HCT116 (cell line): ENCODE measurements around the gene RNF113B. TPM values are rescaled to one million over a fixed set of nuclear protein-coding genes. Genes with fewer than 3 reads are reported as not detected.

ENCODE experiments used
- ATAC-seq: fragments of 200-7000 bp; cut with Tn5 transposase; 2 replicates; pipeline ENCODE4 v1.9.1; 2020; ENCODE audit warnings: mild to moderate bottlenecking, moderate library complexity
- BruUV-seq: library from RNA; stranded (reverse); fragments of 400-500 nt; replicated peaks from 2 replicates; lab custom pipeline; 2021; lab: Mats Ljungman, UMichigan
- CTCF ChIA-PET: fragments of 300-600 bp; sonication (Branson Sonifier 250); formaldehyde crosslinking; loops from one replicate; lab custom pipeline; 2021; ENCODE audit warnings: antibody characterized with exemption; lab: Charles Lee
- POLR2A ChIA-PET: fragments of 300-600, 350-600 bp; sonication (Branson Sonifier 250); formaldehyde crosslinking; loops from one replicate; lab custom pipeline; 2021; ENCODE audit warnings: antibody characterized with exemption; lab: Charles Lee
- RAD21 ChIA-PET, 2 experiments: fragments of 300-600 bp; sonication (Branson Sonifier 250); formaldehyde crosslinking; loops; one replicate each; lab custom pipeline; 2023; ENCODE audit warnings: low total read pairs in 2 of 2; ENCODE audit not compliant: uncharacterized antibody in 2 of 2, unreplicated experiment in 2 of 2, low non-redundant PET in 1 of 2; lab: Charles Lee
- DNase-seq: peaks from one replicate; pipeline ENCODE4 v3.0.0-alpha.2; 2010; ENCODE audit warnings: low read depth, low spot score
- H2AFZ ChIP-seq: fragments of 200-600 bp; shearing (Covaris generic), sonication (generic); 2 replicates; pipeline ENCODE4 v1.6.1; 2017; ENCODE audit warnings: low read depth, mixed run types, mixed read lengths, antibody characterized with exemption, low read length; ENCODE audit not compliant: poor library complexity, severe bottlenecking
- H3K27ac ChIP-seq: 2 replicates; pipeline ENCODE4 v1.5.1; 2012; ENCODE audit warnings: low read depth, low read length
- H3K27me3 ChIP-seq: fragments of 200-600 bp; sonication (generic); 2 replicates; pipeline ENCODE4 v1.6.1; 2016; ENCODE audit warnings: mixed run types, low read length, mixed read lengths; ENCODE audit not compliant: insufficient read depth
- H3K36me3 ChIP-seq, 2 experiments: fragments of 200-500 bp in 1 of 2; fragments of 200-600 bp in 1 of 2; sonication (Bioruptor generic) in 1 of 2; sonication (generic) in 1 of 2; 2 replicates each; pipeline versions ENCODE4 v1.5.1 to v1.6.1; 2014 to 2016; ENCODE audit warnings: low read length in 2 of 2, inconsistent platforms in 1 of 2, mixed read lengths in 1 of 2, mixed run types in 1 of 2; ENCODE audit not compliant: insufficient read depth in 2 of 2, control insufficient read depth in 1 of 2
- H3K4me1 ChIP-seq, 2 experiments: fragments of 200-600 bp in 1 of 2; sonication (generic) in 1 of 2; 2 replicates each; pipeline versions ENCODE4 v1.5.1 to v1.6.1; 2012 to 2017; ENCODE audit warnings: low read length in 2 of 2, inconsistent platforms in 1 of 2, mild to moderate bottlenecking in 1 of 2, mixed read lengths in 1 of 2, mixed run types in 1 of 2, moderate library complexity in 1 of 2; ENCODE audit not compliant: insufficient read depth in 2 of 2, control insufficient read depth in 1 of 2
- H3K4me2 ChIP-seq: fragments of 200-600 bp; sonication (generic); 2 replicates; pipeline ENCODE4 v1.6.1; 2017; ENCODE audit warnings: mixed run types, low read length, mixed read lengths
- H3K4me3 ChIP-seq, 2 experiments: fragments of 200-600 bp in 1 of 2; sonication (generic) in 1 of 2; replicated peaks in 1 of 2; 2 replicates each; pipeline ENCODE4 v1.5.1; 2011 to 2016; ENCODE audit warnings: low read length in 2 of 2, control low read depth in 1 of 2, low read depth in 1 of 2, mild to moderate bottlenecking in 1 of 2, mixed read lengths in 1 of 2, mixed run types in 1 of 2
- H3K79me2 ChIP-seq: fragments of 200-600 bp; sonication (generic); 2 replicates; pipeline ENCODE4 v1.6.1; 2017; ENCODE audit warnings: mild to moderate bottlenecking, mixed run types, low read length, moderate library complexity, mixed read lengths; ENCODE audit not compliant: insufficient read depth
- H3K9ac ChIP-seq: fragments of 200-600 bp; sonication (generic); 2 replicates; pipeline ENCODE4 v1.6.1; 2016; ENCODE audit warnings: low read length, mixed read lengths
- H3K9me2 ChIP-seq: fragments of 200-600 bp; sonication (generic), shearing (Covaris generic); 2 replicates; pipeline ENCODE4 v1.6.1; 2017; ENCODE audit warnings: mixed run types, mild to moderate bottlenecking, moderate library complexity; ENCODE audit not compliant: insufficient read depth
- H3K9me3 ChIP-seq, 2 experiments: fragments of 200-500 bp in 1 of 2; fragments of 200-600 bp in 1 of 2; sonication (Bioruptor generic) in 1 of 2; sonication (generic) in 1 of 2; 2 replicates each; pipeline ENCODE4 v1.6.1; 2014 to 2017; ENCODE audit warnings: low read length in 2 of 2, mixed read lengths in 2 of 2, inconsistent platforms in 1 of 2, low read depth in 1 of 2, mild to moderate bottlenecking in 1 of 2, mixed run types in 1 of 2, moderate library complexity in 1 of 2; ENCODE audit not compliant: control insufficient read depth in 1 of 2, insufficient read depth in 1 of 2
- H4K20me1 ChIP-seq: fragments of 200-600 bp; sonication (generic), shearing (Covaris generic); 2 replicates; pipeline ENCODE4 v1.6.1; 2017; ENCODE audit warnings: mixed run types, mild to moderate bottlenecking, moderate library complexity; ENCODE audit not compliant: insufficient read depth
- CBX3 ChIP-seq: IDR thresholded peaks from 2 replicates; pipeline ENCODE4 v1.6.1; 2012; ENCODE audit warnings: low read depth
- CEBPB ChIP-seq: IDR thresholded peaks from 2 replicates; pipeline ENCODE4 v1.6.1; 2012; ENCODE audit warnings: low read depth
- EGR1 ChIP-seq: IDR thresholded peaks from 2 replicates; pipeline ENCODE4 v1.6.1; 2012; ENCODE audit warnings: low read depth
- ELF1 ChIP-seq: IDR thresholded peaks from 2 replicates; pipeline ENCODE4 v1.6.1; 2012; ENCODE audit warnings: low read depth, borderline replicate concordance
- FOSL1 ChIP-seq: IDR thresholded peaks from 2 replicates; pipeline ENCODE4 v1.6.1; 2012; ENCODE audit warnings: low read depth
- JUND ChIP-seq: IDR thresholded peaks from 2 replicates; pipeline ENCODE4 v1.6.1; 2012
- POLR2A ChIP-seq: IDR thresholded peaks from 2 replicates; pipeline ENCODE4 v1.7.0; 2011; ENCODE audit warnings: borderline replicate concordance; ENCODE audit not compliant: insufficient read depth, insufficient read length; ENCODE audit errors: extremely low read depth
- POLR2AphosphoS5 ChIP-seq: IDR thresholded peaks from 2 replicates; pipeline ENCODE4 v1.6.1; 2011; ENCODE audit warnings: mild to moderate bottlenecking, low read depth, low read length, moderate library complexity
- RAD21 ChIP-seq: IDR thresholded peaks from 2 replicates; pipeline ENCODE4 v1.6.1; 2012; ENCODE audit warnings: low read depth, mild to moderate bottlenecking
- REST ChIP-seq: IDR thresholded peaks from 2 replicates; pipeline ENCODE4 v1.6.1; 2012; ENCODE audit warnings: low read depth
- SP1 ChIP-seq: IDR thresholded peaks from 2 replicates; pipeline ENCODE4 v1.6.1; 2012; ENCODE audit warnings: low read depth
- SRF ChIP-seq: IDR thresholded peaks from 2 replicates; pipeline ENCODE4 v1.6.1; 2012; ENCODE audit warnings: low read depth
- ZNF274 ChIP-seq: fragments of 200-500 bp; sonication (Bioruptor generic); IDR thresholded peaks from 2 replicates; pipeline ENCODE4 v1.6.1; 2014; ENCODE audit warnings: mild to moderate bottlenecking, low read depth, low read length, inconsistent platforms
- intact Hi-C: fragments of 100-400 bp; cut with micrococcal nuclease; formaldehyde crosslinking; loops from 2 replicates; pipeline ENCODE4 v1.10.0; 2022
- total RNA-seq: library from RNA; stranded (reverse); gene quantifications from one replicate; pipeline ENCODE4 v1.2.1, GENCODE V29; 2021; ENCODE audit not compliant: unreplicated experiment
- TF ChIP-seq, protein P1 (sequence below): IDR thresholded peaks from 2 replicates; pipeline ENCODE4 v1.6.1; 2012
- TF ChIP-seq, protein P2 (sequence below): IDR thresholded peaks from 2 replicates; pipeline ENCODE4 v1.6.1; 2012
- TF ChIP-seq, protein P3 (sequence below): IDR thresholded peaks from 2 replicates; pipeline ENCODE4 v1.6.1; 2011; ENCODE audit warnings: mild to moderate bottlenecking, low read length, moderate library complexity; ENCODE audit not compliant: insufficient replicate concordance; ENCODE audit errors: extremely low read depth

The RNF113B gene
- total RNA-seq, 1 experiment from 2014 or later, result not detected

- H3K36me3 ChIP-seq, result no peaks in the 10 kb centered on the region
- H4K20me1 ChIP-seq, result no peaks in the 10 kb centered on the region
- H3K9me3 ChIP-seq, result no peaks in the 10 kb centered on the region
- ChIA-PET POLR2A (no interaction called here), RAD21 (no interaction called here)
- no peaks in the 10 kb centered on the region for H3K9me2 ChIP-seq
- DNase-seq, result no peak
- no TSS peak for BruUV-seq
- no peak overlapping the region for H3K27ac ChIP-seq
- H3K79me2 ChIP-seq, result no peaks in the 10 kb centered on the region
- H3K4me3 ChIP-seq, result no peak overlapping the region
- H3K4me1 ChIP-seq, result no peaks in the 10 kb centered on the region; a peak in 1 of 4 replicates
- intact Hi-C loops, result no loop called here
- TF ChIP-seq POLR2AphosphoS5, result no peak
- no peak for TF ChIP-seq RAD21
- TF ChIP-seq ZNF274, result no peak
- no peak for TF ChIP-seq JUND
- TF ChIP-seq, all 23 proteins: peak for 0
- Histone ChIP-seq H3K9ac (no peak overlapping the region), H3K27me3 (no peaks in the 10 kb centered on the region), H3K4me2 (no peak overlapping the region), H2AFZ (no peak overlapping the region)
- CTCF ChIA-PET, result no interaction called here
- ATAC-seq, result no peak
Measured at GRCh38 chr13:98184792-98185191, 7.7 kb upstream of the RNF113B start.

GRCh38 chr13:98182589-98182988 lies 5.5 kb upstream of the RNF113B start:
- ATAC-seq (no peak), DNase-seq (no peak)
- H3K9me2 ChIP-seq, result no peaks in the 10 kb centered on the region
- H3K27ac ChIP-seq, result no peak overlapping the region
- H3K27me3 ChIP-seq, result no peaks in the 10 kb centered on the region
- BruUV-seq, result no TSS peak
- ChIA-PET CTCF (no interaction called here), POLR2A (no interaction called here), RAD21 (no interaction called here)
- no peak overlapping the region for H3K9ac ChIP-seq
- no peaks in the 10 kb centered on the region for H3K9me3 ChIP-seq
- H3K79me2 ChIP-seq, result no peaks in the 10 kb centered on the region
- H3K36me3 ChIP-seq, result no peaks in the 10 kb centered on the region
- H3K4me2 ChIP-seq, result no peak overlapping the region
- intact Hi-C loops, result no loop called here
- no peaks in the 10 kb centered on the region; a peak in 1 of 4 replicates for H3K4me1 ChIP-seq
- H2AFZ ChIP-seq, result no peak overlapping the region
- no peaks in the 10 kb centered on the region for H4K20me1 ChIP-seq
- H3K4me3 ChIP-seq, result no peak overlapping the region
- TF ChIP-seq, protein P1, sequence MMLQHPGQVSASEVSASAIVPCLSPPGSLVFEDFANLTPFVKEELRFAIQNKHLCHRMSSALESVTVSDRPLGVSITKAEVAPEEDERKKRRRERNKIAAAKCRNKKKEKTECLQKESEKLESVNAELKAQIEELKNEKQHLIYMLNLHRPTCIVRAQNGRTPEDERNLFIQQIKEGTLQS, result no peak
- TF ChIP-seq JUND, result no peak
- TF ChIP-seq, protein P2, sequence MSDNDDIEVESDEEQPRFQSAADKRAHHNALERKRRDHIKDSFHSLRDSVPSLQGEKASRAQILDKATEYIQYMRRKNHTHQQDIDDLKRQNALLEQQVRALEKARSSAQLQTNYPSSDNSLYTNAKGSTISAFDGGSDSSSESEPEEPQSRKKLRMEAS, result no peak
- no peak for TF ChIP-seq REST
- TF ChIP-seq FOSL1, result no peak
- TF ChIP-seq SP1, result no peak
- no peak for TF ChIP-seq ELF1
- no peak for TF ChIP-seq RAD21
- TF ChIP-seq CBX3, result no peak
- TF ChIP-seq SRF, result no peak
- TF ChIP-seq, protein P3, sequence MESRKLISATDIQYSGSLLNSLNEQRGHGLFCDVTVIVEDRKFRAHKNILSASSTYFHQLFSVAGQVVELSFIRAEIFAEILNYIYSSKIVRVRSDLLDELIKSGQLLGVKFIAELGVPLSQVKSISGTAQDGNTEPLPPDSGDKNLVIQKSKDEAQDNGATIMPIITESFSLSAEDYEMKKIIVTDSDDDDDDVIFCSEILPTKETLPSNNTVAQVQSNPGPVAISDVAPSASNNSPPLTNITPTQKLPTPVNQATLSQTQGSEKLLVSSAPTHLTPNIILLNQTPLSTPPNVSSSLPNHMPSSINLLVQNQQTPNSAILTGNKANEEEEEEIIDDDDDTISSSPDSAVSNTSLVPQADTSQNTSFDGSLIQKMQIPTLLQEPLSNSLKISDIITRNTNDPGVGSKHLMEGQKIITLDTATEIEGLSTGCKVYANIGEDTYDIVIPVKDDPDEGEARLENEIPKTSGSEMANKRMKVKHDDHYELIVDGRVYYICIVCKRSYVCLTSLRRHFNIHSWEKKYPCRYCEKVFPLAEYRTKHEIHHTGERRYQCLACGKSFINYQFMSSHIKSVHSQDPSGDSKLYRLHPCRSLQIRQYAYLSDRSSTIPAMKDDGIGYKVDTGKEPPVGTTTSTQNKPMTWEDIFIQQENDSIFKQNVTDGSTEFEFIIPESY, result no peak
- TF ChIP-seq POLR2AphosphoS5, result no peak
- TF ChIP-seq CEBPB, result no peak
- TF ChIP-seq EGR1, result no peak
- TF ChIP-seq ZNF274, result no peak
- no peak for TF ChIP-seq POLR2A
